Gastrocnemius medialis (tissue), 4 donors: Measurements from ENCODE around the gene PANK4. TPM values are rescaled to one million over a fixed set of nuclear protein-coding genes. Genes with fewer than 3 reads are reported as not detected.
A peak's percentile ranks its signal among the peaks of the same experiment; 100 is the strongest.

ENCODE experiments used
- ATAC-seq, 2 donors: fragments of 150-250 bp; one replicate each; pipeline ENCODE4 v1.9.1; 2016
- DNase-seq, 2 donors: peaks; one replicate each; pipeline ENCODE4 v3.0.0-alpha.2; 2019
- H3K27ac ChIP-seq, 4 donors: fragments of 200-600 bp; sonication (generic); 1 replicate in 1 of 4; 2 replicates in 3 of 4; pipeline ENCODE4 v1.5.1; 2016 to 2018; ENCODE audit warnings: mild to moderate bottlenecking in 2 of 4, moderate library complexity in 1 of 4
- H3K27me3 ChIP-seq, 3 donors: fragments of 200-600 bp; sonication (generic) in 2 of 3; 1 replicate in 1 of 3; 2 replicates in 2 of 3; pipeline versions ENCODE4 v1.5.1 to v1.6.0; 2016 to 2019; ENCODE audit warnings: mild to moderate bottlenecking in 1 of 3, moderate library complexity in 1 of 3
- H3K36me3 ChIP-seq, 2 donors: fragments of 200-600 bp; sonication (generic) in 1 of 2; one replicate each; pipeline ENCODE4 v1.5.1; 2017 to 2018
- H3K4me1 ChIP-seq, 2 donors: fragments of 200-600 bp; sonication (generic) in 1 of 2; one replicate each; pipeline ENCODE4 v1.5.1; 2016 to 2017; ENCODE audit warnings: mild to moderate bottlenecking in 2 of 2
- H3K4me3 ChIP-seq, 4 donors: fragments of 200-600 bp; sonication (generic) in 3 of 4; 1 replicate in 1 of 4; 2 replicates in 3 of 4; pipeline ENCODE4 v1.5.1; 2016 to 2019; ENCODE audit warnings: mild to moderate bottlenecking in 2 of 4
- H3K9me3 ChIP-seq, 3 donors: fragments of 200-600 bp; sonication (generic) in 2 of 3; 1 replicate in 1 of 3; 2 replicates in 2 of 3; pipeline ENCODE4 v1.5.1; 2016 to 2019
- POLR2A ChIP-seq, 2 donors: fragments of 450-650 bp; IDR thresholded peaks; one replicate each; pipeline ENCODE4 v1.6.1; 2017; ENCODE audit warnings: antibody characterized with exemption in 2 of 2, mild to moderate bottlenecking in 2 of 2, moderate library complexity in 2 of 2
- in situ Hi-C, 4 donors: fragments of 200-750 bp; cut with MboI; loops; one replicate each; pipeline versions ENCODE4 v1.15.0 to v1.8.0; 2017; ENCODE audit warnings: low sequenced_read_pairs in 4 of 4
- intact Hi-C: fragments of 100-400 bp; cut with DNase I; formaldehyde crosslinking; loops from one replicate; pipeline ENCODE4 v1.15.1; 2023; ENCODE audit warnings: low total_unique reads
- total RNA-seq, 4 donors: library from RNA; depleted of rRNA; stranded (reverse); fragments of >200 nt; gene quantifications; one replicate each; pipeline versions ENCODE4 v1.1.0 to v1.2.3, GENCODE V29; 2016
- TF ChIP-seq, protein P1 (sequence below), 5 experiments: fragments of 450-650 bp in 3 of 5; fragments of 200-600 bp in 2 of 5; sonication (generic) in 2 of 5; IDR thresholded peaks in 4 of 5; conservative IDR thresholded peaks in 1 of 5; 1 replicate in 4 of 5; 2 replicates in 1 of 5; pipeline ENCODE4 v1.5.1; 2016 to 2019; ENCODE audit warnings: antibody characterized with exemption in 5 of 5, mild to moderate bottlenecking in 3 of 5, moderate library complexity in 3 of 5

PANK4 gene
- total RNA-seq, 4 donors from 2014 or later: 27.5 to 54.2 (median 38.5) TPM

DNA sequence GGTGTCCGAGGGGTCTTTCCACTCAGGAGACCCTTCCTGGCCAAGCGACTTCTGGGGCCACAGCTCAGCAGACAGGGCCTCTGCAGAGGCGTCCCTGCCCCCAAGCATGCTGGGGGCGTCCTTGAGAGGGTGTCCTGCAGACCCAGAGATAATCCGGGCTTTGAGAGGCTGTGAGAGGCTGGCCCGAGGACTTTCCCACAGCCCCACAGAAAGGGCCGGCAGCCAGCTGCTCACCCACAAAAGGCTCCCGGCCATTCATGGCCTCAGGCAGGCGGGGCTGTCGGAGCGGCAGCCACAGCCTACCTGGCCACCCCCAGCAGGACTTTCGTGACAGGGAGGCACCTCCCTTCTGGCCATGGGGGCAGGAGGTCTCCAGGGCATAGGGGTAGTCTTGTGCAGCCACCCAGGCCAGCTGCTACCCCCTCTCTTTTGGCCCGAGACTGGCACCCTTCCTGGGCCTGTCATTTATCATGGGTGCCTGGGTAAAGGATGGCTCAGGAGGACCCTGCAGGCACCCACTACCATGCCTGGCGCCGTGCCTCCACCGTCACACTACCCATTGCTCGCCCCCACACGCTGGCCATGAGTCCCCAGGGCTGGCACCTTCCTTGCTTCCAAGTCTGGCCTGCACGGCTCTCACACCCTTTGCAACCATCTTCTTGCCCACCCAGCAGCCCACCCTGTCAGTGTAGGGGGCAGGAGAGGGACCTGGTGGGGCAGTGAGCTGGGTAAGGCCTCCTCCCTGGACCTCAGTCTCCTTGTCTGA, 18.7 kb upstream of the PANK4 start:
- H3K27me3 ChIP-seq: peaks cover 17 to 37% (median 37%) of the 10 kb centered on the region in 3 donors
- no peak for TF ChIP-seq POLR2A (IDR thresholded peaks at IDR 0.05)
- TF ChIP-seq, protein P1, sequence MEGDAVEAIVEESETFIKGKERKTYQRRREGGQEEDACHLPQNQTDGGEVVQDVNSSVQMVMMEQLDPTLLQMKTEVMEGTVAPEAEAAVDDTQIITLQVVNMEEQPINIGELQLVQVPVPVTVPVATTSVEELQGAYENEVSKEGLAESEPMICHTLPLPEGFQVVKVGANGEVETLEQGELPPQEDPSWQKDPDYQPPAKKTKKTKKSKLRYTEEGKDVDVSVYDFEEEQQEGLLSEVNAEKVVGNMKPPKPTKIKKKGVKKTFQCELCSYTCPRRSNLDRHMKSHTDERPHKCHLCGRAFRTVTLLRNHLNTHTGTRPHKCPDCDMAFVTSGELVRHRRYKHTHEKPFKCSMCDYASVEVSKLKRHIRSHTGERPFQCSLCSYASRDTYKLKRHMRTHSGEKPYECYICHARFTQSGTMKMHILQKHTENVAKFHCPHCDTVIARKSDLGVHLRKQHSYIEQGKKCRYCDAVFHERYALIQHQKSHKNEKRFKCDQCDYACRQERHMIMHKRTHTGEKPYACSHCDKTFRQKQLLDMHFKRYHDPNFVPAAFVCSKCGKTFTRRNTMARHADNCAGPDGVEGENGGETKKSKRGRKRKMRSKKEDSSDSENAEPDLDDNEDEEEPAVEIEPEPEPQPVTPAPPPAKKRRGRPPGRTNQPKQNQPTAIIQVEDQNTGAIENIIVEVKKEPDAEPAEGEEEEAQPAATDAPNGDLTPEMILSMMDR (IDR thresholded peaks at IDR 0.05 in 4 of 5, conservative IDR thresholded peaks at IDR 0.05 in 1 of 5): no peak
- in situ Hi-C loops (loop anchor here (10.0 to 25.0 kb wide), 2 partner anchors 130 to 333 kb away; partner anchors contain the start of gene PEX10 (in 4 of the 4)), intact Hi-C loops (loop anchor here (5.0 to 10.0 kb wide), 2 partner anchors 80 to 348 kb away; no protein-coding TSS in a partner anchor)
- no peaks in the 10 kb centered on the region for H3K9me3 ChIP-seq
- H3K4me1 ChIP-seq: peaks cover 14 to 35% of the 10 kb centered on the region in 2 donors
- ATAC-seq (no peak), DNase-seq (no peak)
- no peaks in the 10 kb centered on the region for H3K36me3 ChIP-seq
- peak overlapping the region; percentile 54 to 87 (median 68) for H3K27ac ChIP-seq
- H3K4me3 ChIP-seq: no peak overlapping the region

GRCh38 chr1:2544093-2544874, 17.9 kb upstream of the PANK4 start:
- Histone ChIP-seq H3K4me1 (peaks cover 12 to 35% of the 10 kb centered on the region in 2 donors), H3K27ac (peak overlapping the region in 1 of 4 donors; percentile 87), H3K27me3 (peaks cover 17 to 41% (median 37%) of the 10 kb centered on the region in 3 donors), H3K4me3 (no peak overlapping the region), H3K9me3 (no peaks in the 10 kb centered on the region), H3K36me3 (no peaks in the 10 kb centered on the region)
- in situ Hi-C loops (loop anchor here (10.0 to 25.0 kb wide), 2 partner anchors 129 to 332 kb away; partner anchors contain the start of gene PEX10 (in 4 of the 4)), intact Hi-C loops (loop anchor here (10.0 kb wide), 1 partner anchor 79 kb away; no protein-coding TSS in a partner anchor)
- DNase-seq (no peak), ATAC-seq (no peak)
- TF ChIP-seq, protein P1 (IDR thresholded peaks at IDR 0.05 in 4 of 5, conservative IDR thresholded peaks at IDR 0.05 in 1 of 5): no peak
- no peak for TF ChIP-seq POLR2A (IDR thresholded peaks at IDR 0.05)

- no peaks in the 10 kb centered on the region for H3K36me3 ChIP-seq
- H3K27me3 ChIP-seq: peaks cover 22 to 41% (median 38%) of the 10 kb centered on the region in 3 donors
- ATAC-seq (no peak), DNase-seq (no peak)
- no peak overlapping the region for H3K4me3 ChIP-seq
- no peak overlapping the region for H3K27ac ChIP-seq
- intact Hi-C loops: loop anchor here (10.0 kb wide), 1 partner anchor 79 kb away; no protein-coding TSS in a partner anchor
- no peak for TF ChIP-seq POLR2A (IDR thresholded peaks at IDR 0.05)
- TF ChIP-seq, protein P1 (IDR thresholded peaks at IDR 0.05 in 4 of 5, conservative IDR thresholded peaks at IDR 0.05 in 1 of 5): no peak
- no peaks in the 10 kb centered on the region for H3K9me3 ChIP-seq
- in situ Hi-C loops: loop anchor here (10.0 to 25.0 kb wide), 2 partner anchors 129 to 331 kb away; partner anchors contain the start of gene PEX10 (in 4 of the 4)
- peaks cover 8 to 29% of the 10 kb centered on the region in 2 donors for H3K4me1 ChIP-seq
These were observed 17.2 kb upstream of the PANK4 start for GRCh38 chr1:2543543-2544092.

GRCh38 chr1:2542246-2542915, 16.0 kb upstream of the PANK4 start:
- intact Hi-C loops (loop anchor here (10.0 kb wide), 1 partner anchor 78 kb away; no protein-coding TSS in a partner anchor), in situ Hi-C loops (loop anchor here (10.0 to 25.0 kb wide), 2 partner anchors 128 to 330 kb away; partner anchors contain the start of gene PEX10 (in 4 of the 4))
- ATAC-seq: no peak
- Histone ChIP-seq H3K9me3 (no peaks in the 10 kb centered on the region), H3K27me3 (peaks cover 22 to 41% (median 41%) of the 10 kb centered on the region in 3 donors), H3K4me3 (no peak overlapping the region), H3K27ac (no peak overlapping the region), H3K4me1 (peaks cover 3 to 20% of the 10 kb centered on the region in 2 donors), H3K36me3 (no peaks in the 10 kb centered on the region)
- no peak for DNase-seq
- TF ChIP-seq POLR2A (IDR thresholded peaks at IDR 0.05): no peak
- TF ChIP-seq, protein P1 (IDR thresholded peaks at IDR 0.05 in 4 of 5, conservative IDR thresholded peaks at IDR 0.05 in 1 of 5): no peak
